ENCODE measurements around the gene RGS2. TPM values are rescaled to one million over a fixed set of nuclear protein-coding genes. Genes with fewer than 3 reads are reported as not detected.

The RGS2 gene
- polyA plus RNA-seq, 1 experiment, result 80.3 TPM

DNA sequence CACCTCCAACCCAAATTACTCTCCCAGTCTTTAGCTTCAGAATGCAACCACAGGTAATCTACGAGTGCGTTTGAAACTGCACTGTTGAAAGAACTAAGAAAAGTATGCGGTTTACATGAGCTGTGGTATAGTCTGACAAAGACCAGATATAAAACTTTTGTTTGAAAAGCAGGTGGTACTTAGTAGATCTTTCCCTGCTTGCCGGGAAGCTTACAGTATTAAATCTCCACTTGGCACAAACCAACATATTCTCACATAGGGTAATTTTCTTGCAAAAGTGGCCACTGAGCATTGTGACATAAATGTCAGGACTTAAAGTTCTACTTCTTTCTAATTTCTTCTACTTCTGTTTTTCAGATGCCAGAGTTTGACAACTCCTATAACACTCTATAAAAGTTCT is 8.4 kb downstream of the RGS2 start:
- no peak for DNase-seq (ENCODE audit: low read depth, low spot score)
- ChIA-PET POLR2A (no interaction called here), CTCF (no interaction called here)
- Histone ChIP-seq H3K4me3 (ENCODE audit: low read depth, low read length) (no peak overlapping the region), H3K27ac (ENCODE audit: low read depth, low read length) (no peak overlapping the region), H3K9me3 (ENCODE audit: control insufficient read depth, insufficient read depth, low read length) (no peaks in the 10 kb centered on the region), H3K27me3 (ENCODE audit: control insufficient read depth, insufficient read depth, low read length) (no peaks in the 10 kb centered on the region)
- TF ChIP-seq, protein P1, sequence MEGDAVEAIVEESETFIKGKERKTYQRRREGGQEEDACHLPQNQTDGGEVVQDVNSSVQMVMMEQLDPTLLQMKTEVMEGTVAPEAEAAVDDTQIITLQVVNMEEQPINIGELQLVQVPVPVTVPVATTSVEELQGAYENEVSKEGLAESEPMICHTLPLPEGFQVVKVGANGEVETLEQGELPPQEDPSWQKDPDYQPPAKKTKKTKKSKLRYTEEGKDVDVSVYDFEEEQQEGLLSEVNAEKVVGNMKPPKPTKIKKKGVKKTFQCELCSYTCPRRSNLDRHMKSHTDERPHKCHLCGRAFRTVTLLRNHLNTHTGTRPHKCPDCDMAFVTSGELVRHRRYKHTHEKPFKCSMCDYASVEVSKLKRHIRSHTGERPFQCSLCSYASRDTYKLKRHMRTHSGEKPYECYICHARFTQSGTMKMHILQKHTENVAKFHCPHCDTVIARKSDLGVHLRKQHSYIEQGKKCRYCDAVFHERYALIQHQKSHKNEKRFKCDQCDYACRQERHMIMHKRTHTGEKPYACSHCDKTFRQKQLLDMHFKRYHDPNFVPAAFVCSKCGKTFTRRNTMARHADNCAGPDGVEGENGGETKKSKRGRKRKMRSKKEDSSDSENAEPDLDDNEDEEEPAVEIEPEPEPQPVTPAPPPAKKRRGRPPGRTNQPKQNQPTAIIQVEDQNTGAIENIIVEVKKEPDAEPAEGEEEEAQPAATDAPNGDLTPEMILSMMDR (IDR thresholded peaks at IDR 0.05; ENCODE audit: low read depth, low read length), result no peak

DNA sequence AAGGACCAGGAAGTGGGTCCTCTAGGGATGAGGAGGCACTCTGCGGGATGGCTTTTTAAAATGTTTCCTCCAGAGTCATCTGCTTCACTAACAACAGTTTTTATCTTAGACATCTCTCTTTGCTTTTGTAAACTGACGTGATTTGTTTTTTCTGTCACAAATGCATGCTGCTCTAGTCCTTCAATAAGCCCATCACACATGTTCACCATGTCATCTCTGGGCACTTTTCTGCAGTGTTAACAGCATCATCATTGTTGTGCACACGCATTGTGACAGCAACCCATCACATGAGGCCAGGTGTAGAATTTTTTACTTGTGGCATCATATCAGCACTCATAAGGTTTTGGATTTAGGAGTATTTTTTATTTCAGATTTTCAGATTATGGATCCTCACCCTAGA is 12.5 kb downstream of the RGS2 start:
- no peak for DNase-seq (ENCODE audit: low read depth, low spot score)
- POLR2A ChIA-PET, result no interaction called here
- Histone ChIP-seq H3K27me3 (ENCODE audit: control insufficient read depth, insufficient read depth, low read length) (no peaks in the 10 kb centered on the region), H3K9me3 (ENCODE audit: control insufficient read depth, insufficient read depth, low read length) (no peaks in the 10 kb centered on the region), H3K4me3 (ENCODE audit: low read depth, low read length) (no peak overlapping the region), H3K27ac (ENCODE audit: low read depth, low read length) (no peak overlapping the region)
- CTCF ChIA-PET, result no interaction called here
- TF ChIP-seq, protein P1 (IDR thresholded peaks at IDR 0.05; ENCODE audit: low read depth, low read length), result no peak

- DNase-seq (ENCODE audit: low read depth, low spot score), result no peak
- TF ChIP-seq, protein P1 (IDR thresholded peaks at IDR 0.05; ENCODE audit: low read depth, low read length), result no peak
- Histone ChIP-seq H3K27me3 (ENCODE audit: control insufficient read depth, insufficient read depth, low read length) (no peaks in the 10 kb centered on the region), H3K4me3 (ENCODE audit: low read depth, low read length) (no peak overlapping the region), H3K9me3 (ENCODE audit: control insufficient read depth, insufficient read depth, low read length) (no peaks in the 10 kb centered on the region), H3K27ac (ENCODE audit: low read depth, low read length) (no peak overlapping the region)
- ChIA-PET POLR2A (no interaction called here), CTCF (interaction anchor here (1.2 kb wide), 1 partner anchor 17 kb away, joined by 3 read pairs; no protein-coding TSS in a partner anchor)
Measured at GRCh38 chr1:192824511-192824910, 15.7 kb downstream of the RGS2 start.

- POLR2A ChIA-PET, result no interaction called here
- DNase-seq (ENCODE audit: low read depth, low spot score), result no peak
Measured at GRCh38 chr1:192826791-192827546, 18.1 kb downstream of the RGS2 start.

GRCh38 chr1:192830595-192831246 is 21.9 kb downstream of the RGS2 start:
- POLR2A ChIA-PET, result no interaction called here
- no peaks in the 10 kb centered on the region for H3K9me3 ChIP-seq (ENCODE audit: control insufficient read depth, insufficient read depth, low read length)
- no peak for DNase-seq (ENCODE audit: low read depth, low spot score)
- H3K27ac ChIP-seq (ENCODE audit: low read depth, low read length), result no peak overlapping the region
- TF ChIP-seq, protein P1 (IDR thresholded peaks at IDR 0.05; ENCODE audit: low read depth, low read length), result no peak
- CTCF ChIA-PET, result no interaction called here
- no peaks in the 10 kb centered on the region for H3K27me3 ChIP-seq (ENCODE audit: control insufficient read depth, insufficient read depth, low read length)
- no peak overlapping the region for H3K4me3 ChIP-seq (ENCODE audit: low read depth, low read length)

More at GRCh38 chr1:192826791-192827546, 18.1 kb downstream of the RGS2 start:
- no peaks in the 10 kb centered on the region for H3K9me3 ChIP-seq (ENCODE audit: control insufficient read depth, insufficient read depth, low read length)
- CTCF ChIA-PET, result no interaction called here
- H3K27ac ChIP-seq (ENCODE audit: low read depth, low read length), result no peak overlapping the region
- H3K4me3 ChIP-seq (ENCODE audit: low read depth, low read length), result no peak overlapping the region
- TF ChIP-seq, protein P1 (IDR thresholded peaks at IDR 0.05; ENCODE audit: low read depth, low read length), result no peak
- H3K27me3 ChIP-seq (ENCODE audit: control insufficient read depth, insufficient read depth, low read length), result no peaks in the 10 kb centered on the region
